GM12801 (cell line): ENCODE measurements around the gene RRP1.

Experiments used
- TF ChIP-seq, protein P1 (sequence below): IDR thresholded peaks from one replicate; pipeline ENCODE4 v1.5.1; 2011; ENCODE audit warnings: control low read depth; ENCODE audit not compliant: insufficient read length; ENCODE audit errors: extremely low read depth

Gene RRP1

GRCh38 chr21:43825936-43826622 lies 36.7 kb downstream of the RRP1 start:
- TF ChIP-seq, protein P1, sequence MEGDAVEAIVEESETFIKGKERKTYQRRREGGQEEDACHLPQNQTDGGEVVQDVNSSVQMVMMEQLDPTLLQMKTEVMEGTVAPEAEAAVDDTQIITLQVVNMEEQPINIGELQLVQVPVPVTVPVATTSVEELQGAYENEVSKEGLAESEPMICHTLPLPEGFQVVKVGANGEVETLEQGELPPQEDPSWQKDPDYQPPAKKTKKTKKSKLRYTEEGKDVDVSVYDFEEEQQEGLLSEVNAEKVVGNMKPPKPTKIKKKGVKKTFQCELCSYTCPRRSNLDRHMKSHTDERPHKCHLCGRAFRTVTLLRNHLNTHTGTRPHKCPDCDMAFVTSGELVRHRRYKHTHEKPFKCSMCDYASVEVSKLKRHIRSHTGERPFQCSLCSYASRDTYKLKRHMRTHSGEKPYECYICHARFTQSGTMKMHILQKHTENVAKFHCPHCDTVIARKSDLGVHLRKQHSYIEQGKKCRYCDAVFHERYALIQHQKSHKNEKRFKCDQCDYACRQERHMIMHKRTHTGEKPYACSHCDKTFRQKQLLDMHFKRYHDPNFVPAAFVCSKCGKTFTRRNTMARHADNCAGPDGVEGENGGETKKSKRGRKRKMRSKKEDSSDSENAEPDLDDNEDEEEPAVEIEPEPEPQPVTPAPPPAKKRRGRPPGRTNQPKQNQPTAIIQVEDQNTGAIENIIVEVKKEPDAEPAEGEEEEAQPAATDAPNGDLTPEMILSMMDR = no peak

DNA sequence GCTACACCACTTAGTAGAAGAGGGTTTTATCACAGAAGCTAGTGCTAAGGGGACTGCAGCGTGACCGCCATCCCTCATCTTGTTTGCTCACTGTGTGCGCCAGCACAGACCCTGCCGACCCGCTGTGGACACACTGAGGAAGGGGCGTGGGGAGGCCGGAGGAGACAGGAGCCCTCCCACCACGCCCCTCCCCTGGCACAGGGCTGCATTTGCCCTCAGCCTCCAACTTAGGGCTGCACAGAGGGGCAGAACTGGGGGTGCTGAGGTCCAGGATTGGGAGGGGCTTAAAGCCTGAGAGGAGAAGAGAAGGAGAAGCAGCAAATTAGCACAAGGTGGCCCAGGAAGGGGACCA lies 37.2 kb downstream of the RRP1 start:
- TF ChIP-seq, protein P1 = no peak

DNA sequence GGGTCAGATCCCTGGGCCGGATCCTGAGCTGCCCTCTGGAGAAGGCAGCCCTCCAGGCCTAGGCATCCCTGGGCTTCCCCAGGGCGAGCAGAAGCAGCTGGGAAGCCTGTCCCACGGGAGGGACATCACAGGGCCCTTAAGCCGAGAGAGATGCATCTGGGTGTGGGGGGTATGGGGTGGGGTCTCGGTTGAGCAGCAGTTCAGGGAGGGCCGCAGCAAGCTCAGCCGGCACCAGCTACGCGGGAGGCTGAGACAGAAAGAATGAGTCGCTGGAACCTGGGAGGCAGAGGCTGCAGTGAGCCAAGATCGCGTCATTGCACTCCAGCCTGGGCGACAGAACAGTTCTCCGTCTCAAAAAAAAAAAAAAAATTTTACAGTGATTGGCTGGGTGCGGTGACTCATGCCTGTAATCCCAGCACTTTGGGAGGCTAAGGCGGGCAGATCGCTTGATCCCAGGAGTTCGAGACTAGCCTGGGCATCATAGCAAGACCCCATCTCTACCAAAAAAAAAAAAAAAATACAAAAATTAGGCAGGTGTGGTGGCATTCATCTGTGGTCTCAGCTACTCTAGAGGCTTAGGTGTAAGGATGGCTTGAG lies 37.7 kb downstream of the RRP1 start:
- TF ChIP-seq, protein P1 = no peak

- TF ChIP-seq, protein P1 = no peak
These were observed 39.8 kb downstream of the RRP1 start for GRCh38 chr21:43829161-43829560.

DNA sequence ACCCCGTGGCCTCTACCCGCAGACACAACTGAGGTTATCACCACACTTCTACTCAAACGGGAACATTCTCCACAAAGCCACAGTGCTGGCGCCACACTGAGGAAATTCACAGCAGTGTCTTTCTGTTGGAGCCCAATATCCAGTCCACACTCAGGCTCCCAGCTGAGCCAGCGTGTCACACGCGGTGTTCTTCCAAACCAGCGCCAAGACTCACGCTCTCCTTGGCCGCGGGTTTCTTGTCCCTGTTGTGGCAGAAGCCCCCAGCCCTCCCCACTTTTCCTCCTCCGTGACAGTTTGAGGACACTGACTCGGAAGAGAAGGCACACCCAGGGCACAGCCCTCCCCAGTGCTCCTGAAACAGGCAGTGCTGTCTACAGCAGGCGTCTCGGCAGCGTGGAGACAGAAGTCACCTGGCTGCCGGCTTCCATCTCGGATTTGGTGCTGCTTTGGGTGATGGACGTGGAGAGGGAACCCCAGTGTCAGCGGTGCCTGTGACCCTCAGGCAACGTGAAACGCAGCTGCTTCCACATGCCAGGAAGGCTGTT lies 40.3 kb downstream of the RRP1 start:
- TF ChIP-seq, protein P1 = no peak

GRCh38 chr21:43832158-43832550 lies 42.8 kb downstream of the RRP1 start:
- TF ChIP-seq, protein P1 = no peak

DNA sequence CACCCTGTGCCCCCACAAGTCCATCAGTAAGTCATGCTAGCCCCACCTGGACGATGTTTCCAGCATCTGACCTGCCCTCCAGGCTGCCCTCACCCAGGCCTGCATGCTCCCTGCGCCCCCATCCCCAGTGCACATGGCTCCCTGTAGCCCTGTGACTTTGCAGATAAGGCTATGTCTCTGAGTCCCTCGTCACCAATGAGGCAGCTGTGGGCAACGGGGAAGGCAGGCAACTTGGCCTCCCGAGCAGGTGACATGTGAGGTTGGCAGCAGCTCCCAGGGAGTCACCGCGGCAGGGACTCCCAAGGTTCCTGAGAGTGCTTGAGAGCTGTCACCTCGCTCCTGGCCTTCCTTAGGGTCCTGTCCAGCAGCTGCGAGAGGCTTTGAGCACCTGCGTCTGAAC lies 43.3 kb downstream of the RRP1 start:
- TF ChIP-seq, protein P1 = no peak
